Jurkat, Clone E6-1 (cell line): ENCODE measurements around the gene AQP9.
A peak's percentile ranks its signal among the peaks of the same experiment; 100 is the strongest.

Source experiments
- DNase-seq: peaks from one replicate; pipeline ENCODE4 v3.0.0-alpha.2; 2011; ENCODE audit warnings: low read depth, low spot score
- H3K4me3 ChIP-seq: 2 replicates; pipeline ENCODE4 v1.5.1; 2011; ENCODE audit warnings: mild to moderate bottlenecking, low read length, control low read depth, moderate library complexity

AQP9 gene

DNA sequence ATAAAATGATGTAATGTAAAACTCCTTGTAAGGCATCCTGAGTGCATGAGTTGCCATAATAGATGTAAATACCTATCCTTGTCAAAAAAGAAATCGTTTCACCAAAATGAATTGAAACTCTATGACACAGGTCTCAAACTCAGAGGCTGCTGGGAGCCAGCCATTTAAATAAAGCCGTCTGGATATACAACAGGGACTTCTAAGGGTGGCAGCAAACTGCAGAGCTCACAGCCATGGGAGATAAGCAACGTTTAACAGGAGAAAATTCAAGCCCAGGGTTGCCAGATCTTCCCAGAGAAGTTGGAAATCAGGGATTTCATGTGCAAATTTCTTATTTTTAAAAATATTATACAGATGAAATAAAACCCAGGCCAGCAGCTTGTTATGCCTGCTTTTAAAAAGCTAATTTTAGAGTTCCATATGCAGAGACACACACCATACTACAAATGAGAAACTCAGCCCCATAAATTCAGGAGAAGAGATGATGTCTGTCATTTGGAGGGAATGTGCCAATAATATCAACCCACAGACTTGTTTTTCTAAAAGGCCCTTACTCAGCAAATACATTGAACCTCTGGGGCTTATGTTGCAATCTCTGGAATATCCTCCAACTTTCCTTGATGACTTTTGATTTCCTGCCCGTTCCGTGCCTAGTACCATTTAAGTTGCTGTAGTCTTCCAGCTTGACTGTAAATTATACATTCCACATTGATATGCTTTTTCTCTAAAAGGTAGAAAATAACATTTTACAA, 75.6 kb downstream of the AQP9 start:
- H3K4me3 ChIP-seq: no peak overlapping the region
- DNase-seq: no peak

DNA sequence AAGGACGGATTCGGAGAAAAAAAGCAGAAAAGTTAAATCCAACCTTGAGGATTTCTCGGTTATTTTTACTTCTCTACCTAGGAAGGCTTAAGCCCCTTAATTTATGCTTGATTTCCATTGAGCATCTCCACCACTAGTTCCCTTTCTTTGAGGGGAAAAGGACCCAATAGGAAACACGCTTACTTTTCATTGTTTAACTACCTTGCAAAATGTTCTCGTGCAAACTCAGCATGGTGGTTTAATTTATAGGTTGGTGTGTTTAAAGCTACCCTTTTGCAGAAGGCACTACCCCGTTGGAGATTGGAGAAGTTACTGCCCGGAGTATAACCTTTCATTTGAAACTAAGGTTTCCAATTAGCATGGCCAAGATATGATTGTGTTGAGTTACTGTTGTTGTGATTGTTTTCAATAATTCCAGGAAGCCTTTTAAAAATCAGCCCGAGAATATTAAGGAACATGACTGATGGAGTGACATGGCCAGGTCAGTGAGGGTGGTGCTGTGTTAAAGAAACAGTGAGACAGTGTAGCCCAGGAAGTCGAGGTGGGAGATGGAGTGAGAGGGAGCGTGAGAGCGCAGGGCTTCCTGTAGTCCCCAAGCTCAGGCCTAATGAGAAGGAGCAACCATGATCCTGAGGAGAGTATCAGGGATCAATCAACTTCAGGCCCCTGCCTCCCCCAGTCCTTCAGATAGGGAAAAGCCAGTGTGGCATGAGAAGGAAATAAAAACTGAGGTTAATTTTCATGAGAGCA, 76.6 kb downstream of the AQP9 start:
- no peak for DNase-seq
- no peak overlapping the region for H3K4me3 ChIP-seq

DNA sequence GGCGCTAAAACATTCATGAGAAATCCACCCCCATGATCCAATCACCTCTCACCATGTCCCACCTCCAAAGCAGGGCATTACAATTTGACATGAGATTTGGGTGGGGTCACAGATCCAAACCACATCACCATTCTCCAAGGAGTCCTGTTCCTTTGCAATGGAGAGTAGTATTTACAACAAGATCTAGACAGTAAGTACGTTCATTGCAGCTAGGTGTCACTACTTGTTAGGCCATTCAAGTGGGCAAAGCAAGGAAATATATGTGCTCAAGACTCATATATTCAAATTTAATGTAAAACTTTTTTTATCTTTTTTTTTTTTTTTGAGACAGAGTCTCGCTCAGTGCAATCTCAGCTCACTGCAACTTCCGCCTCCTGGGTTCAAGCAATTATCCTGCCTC, 79.3 kb downstream of the AQP9 start:
- H3K4me3 ChIP-seq: no peak overlapping the region
- DNase-seq: no peak

DNA sequence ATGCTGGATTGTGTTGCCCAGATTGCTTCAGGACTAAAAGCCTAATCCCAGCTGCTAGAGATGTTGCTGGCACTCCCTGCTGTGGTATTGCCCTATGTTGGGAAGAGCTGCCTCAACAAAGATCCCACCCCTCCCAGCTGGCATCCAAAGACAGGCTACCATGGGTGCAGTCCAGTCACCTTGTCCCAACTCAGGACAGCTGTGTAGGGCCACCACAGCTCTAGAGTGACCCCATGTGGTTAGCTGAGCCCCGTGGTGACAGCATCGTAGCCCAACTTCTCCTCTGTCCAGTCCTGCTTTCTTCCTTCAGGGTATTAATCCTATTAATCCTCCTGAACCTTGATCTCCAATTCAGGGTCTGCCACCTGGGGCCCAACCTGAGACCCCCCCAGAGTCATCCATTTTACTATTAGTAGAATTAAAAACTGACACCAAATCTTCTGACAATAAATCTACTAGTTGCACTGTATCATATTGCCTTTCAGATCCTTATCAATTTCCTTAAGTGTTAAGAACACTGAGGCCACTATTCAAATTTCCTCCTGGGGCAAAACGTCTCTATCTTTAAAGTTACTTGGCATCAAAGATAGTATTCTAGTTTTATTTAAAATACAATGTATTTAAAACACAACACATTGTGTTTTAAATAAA, 83.5 kb downstream of the AQP9 start:
- H3K4me3 ChIP-seq: no peak overlapping the region
- no peak for DNase-seq

DNA sequence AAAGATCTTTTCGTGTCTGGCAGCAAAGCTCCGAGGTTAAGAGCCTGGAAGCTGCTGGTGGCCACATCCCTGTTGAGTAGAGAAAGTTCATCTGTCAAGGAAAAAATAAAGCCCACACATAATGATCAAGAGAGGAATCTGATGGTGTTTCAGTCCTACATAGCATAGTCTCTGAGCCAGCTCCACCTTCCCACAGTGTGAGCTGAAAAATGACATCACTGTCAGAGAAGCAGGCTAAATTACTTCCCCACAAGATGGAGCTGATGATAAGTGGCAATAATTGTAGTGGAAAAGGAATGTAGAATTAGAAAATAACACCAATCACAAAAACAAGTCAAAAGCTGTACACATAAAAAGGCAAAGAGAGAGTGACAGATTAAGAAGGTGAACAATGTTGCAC, 84.5 kb downstream of the AQP9 start:
- H3K4me3 ChIP-seq: no peak overlapping the region
- no peak for DNase-seq

DNA sequence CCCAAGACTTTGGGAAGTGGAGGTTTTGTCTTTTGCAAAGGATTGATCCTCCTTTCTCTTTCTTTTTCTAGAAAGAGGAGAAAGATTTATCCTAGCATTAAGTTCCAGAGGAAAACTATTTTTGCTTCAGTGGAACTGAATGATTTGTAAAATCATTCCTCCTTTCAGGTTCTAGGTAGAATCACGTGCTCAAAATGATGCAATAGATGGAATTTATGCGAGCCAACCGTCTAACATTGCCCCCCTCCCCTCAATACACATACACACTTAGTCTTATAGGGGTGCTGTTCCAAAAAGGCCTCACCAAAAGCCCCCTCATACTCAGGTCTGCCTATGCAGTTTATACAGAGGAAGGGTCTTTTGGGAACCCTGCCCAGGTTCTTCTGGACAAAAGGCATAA, 85.3 kb downstream of the AQP9 start:
- no peak for DNase-seq
- H3K4me3 ChIP-seq: no peak overlapping the region

DNA sequence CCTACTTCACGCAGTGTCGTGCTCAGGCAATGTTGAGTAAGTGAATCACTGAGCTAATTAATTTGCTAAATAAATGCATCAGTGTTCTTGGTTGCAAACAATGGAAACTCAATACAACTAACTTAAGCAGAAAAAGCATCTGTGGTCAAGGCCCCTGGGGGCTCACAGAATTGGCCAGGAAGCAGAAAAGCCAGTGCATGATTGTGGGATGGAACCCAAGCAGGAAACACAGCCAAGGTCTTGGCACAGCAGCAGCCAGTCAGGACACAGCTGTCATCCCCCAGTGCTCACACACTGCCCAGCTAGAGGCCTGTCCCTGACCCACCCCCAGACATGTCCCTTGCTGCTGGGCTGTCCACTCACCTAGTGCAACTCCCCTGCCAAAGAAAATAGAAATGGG, 85.9 kb downstream of the AQP9 start:
- H3K4me3 ChIP-seq: no peak overlapping the region
- DNase-seq: no peak

DNA sequence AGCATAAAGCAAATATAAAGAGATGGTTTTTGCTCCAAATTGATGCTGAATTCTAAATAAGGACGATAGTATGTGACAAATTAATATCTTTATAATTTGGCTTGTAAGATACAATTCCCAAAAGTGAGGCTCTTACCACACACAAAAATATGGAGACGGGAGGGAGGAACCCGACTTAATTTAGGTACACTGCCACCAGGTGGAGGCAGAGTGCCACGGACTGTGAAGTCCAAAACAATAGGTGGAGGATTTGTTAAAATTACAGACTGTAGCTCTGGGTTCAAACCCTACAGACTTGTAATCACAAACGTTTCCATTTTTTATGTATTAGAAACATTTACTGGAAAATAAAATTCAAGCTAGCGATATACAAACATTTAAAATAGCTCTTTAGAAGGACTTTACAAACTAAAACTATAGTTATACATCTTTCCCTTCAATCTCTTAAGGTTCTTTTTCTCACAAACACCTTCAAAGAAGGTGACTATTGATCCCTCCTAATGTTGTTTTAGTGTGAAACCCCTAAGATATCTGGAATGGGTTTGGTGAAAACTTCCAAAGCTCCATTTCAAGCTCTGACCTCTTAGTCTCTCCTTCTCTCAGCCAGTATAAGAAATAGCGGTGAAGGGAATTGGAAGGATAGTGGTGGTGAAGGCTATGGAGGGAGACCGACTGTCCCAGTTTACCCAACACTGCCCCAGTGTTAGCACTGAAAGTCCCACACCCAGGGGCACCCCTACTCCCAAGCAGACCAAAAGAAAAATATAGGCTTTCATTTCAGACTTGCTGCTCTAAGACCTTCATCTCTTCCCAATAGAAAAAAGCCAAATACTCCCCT, 89.7 kb downstream of the AQP9 start:
- no peak overlapping the region for H3K4me3 ChIP-seq
- peak; percentile 80 for DNase-seq

DNA sequence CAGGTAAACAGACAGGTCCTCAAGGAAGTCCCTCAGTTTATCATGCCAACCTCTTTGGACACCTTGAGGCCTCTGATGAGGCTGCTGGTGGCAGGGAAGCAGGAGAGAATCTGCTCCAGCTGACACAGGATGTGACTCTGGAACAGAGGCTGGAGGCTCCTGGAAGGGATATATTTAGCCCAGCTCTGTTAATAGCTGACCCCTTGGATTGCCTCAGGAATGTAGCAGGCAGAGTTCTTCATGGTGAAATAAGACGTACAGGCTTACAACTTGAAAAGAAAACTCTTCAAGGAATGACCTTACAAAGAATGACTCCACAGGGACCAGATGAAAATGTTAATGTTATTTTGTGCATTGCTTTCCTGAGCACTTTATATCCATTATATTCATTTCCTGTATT, 90.5 kb downstream of the AQP9 start:
- DNase-seq: no peak
- H3K4me3 ChIP-seq: no peak overlapping the region

DNA sequence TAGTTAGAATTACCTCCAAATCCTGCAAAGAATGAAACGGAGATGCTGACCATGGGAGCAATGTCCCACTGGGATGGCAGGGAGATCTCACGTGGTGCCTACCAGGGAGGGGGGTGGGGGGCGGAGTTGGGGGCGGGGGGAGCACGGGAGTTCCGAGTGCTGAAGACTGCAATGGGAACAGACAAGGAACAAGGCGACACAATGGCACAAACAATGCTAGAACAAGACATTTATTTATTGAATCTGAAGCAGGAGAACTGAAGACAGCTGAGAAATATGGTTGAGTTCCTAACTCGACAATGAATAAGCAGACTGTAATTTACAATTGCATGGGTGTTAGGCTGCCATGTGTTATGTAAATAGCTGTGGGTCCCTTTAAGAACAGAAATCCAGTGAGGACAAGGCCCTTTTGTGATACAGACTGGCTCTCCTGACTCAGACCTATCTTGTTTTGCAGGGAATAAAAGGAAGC, 91.2 kb downstream of the AQP9 start:
- DNase-seq: no peak
- no peak overlapping the region for H3K4me3 ChIP-seq

DNA sequence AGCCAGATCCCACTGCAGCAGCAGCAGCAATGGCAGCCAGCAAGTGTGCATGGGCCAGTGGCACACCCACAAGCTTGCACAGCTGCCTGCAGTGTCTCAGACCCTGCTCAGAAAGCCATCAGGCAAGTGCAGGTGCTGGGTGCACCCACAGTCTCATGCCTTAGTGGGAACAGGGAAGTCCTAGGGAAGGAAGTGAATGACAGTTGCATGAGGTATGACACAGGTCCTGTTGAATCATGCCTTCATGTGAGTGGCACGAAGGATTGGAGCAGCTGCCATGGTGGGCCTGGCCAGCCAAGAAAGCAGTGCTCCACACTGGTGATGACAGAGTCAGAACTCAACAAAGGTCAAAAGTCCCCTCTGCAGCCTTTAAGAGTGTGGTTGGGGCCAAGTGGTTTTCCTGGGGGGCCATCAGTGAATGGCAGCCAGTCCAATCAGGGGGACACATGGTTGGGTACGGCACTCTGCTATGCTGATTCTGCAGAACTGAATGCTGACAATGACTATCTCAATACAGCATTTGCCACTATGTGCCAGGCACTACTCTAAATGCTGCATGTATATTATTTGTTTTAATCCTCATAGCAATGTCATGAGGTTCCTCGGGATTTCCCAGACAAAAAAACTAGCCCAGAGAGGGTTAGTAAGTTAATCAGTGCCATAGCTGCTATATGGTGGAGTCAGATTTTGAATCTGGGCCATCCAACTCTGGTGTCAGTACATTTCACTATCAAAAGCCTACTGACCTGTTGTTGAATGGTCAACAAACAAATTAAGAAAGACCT, 94.3 kb downstream of the AQP9 start:
- no peak overlapping the region for H3K4me3 ChIP-seq

DNA sequence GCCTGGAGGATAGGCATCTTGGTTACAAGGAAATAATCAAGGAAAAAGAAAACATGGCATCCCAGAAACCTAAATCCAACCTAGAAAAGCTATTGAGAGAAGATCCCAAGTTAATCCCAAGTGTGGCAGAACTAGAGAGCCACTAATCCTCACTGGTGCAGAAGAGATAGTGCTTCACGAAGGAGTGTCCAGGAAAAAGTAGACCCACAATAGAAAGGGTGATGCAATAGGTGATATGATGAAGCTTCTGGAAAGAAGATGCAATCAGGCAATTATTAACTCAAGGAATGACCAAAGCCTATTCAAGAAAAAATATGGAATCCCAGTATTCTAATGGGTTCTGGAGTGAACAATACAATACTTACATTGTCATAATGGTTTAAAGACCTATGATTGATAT, 95.2 kb downstream of the AQP9 start:
- DNase-seq: no peak
- no peak overlapping the region for H3K4me3 ChIP-seq

More for the DNA sequence above, 94.3 kb downstream of the AQP9 start:
- no peak for DNase-seq
